Endothelial cell of umbilical vein (primary cell): ENCODE measurements around the gene C11orf24. TPM values are rescaled to one million over a fixed set of nuclear protein-coding genes. Genes with fewer than 3 reads are reported as not detected.

Experiments
- BruUV-seq: library from RNA; stranded (reverse); fragments of 400-500 nt; replicated peaks from 2 replicates; lab custom pipeline; 2021; lab: Mats Ljungman, UMichigan
- CTCF ChIA-PET: fragments of 300-600, 350-600 bp; sonication (Branson Sonifier 250); formaldehyde crosslinking; loops from one replicate; lab custom pipeline; 2021; ENCODE audit warnings: antibody characterized with exemption, inconsistent platforms; lab: Charles Lee
- POLR2A ChIA-PET: fragments of 300-600, 350-600 bp; sonication (Branson Sonifier 250); formaldehyde crosslinking; loops from one replicate; lab custom pipeline; 2021; ENCODE audit warnings: antibody characterized with exemption, inconsistent platforms; lab: Charles Lee
- DNase-seq: peaks from one replicate; pipeline ENCODE4 v3.0.0-alpha.2; 2011; ENCODE audit warnings: low read depth, low spot score
- FAIRE-seq: peaks from 2 replicates; lab custom pipeline; 2011; peaks lifted over from hg19 to GRCh38; lab: Jason Lieb, UNC
- H2AFZ ChIP-seq: 2 replicates; pipeline ENCODE4 v1.6.0; 2012; ENCODE audit warnings: low read depth, low read length, control low read depth, inconsistent platforms
- H3K27ac ChIP-seq: 2 replicates; pipeline ENCODE4 v1.5.1; 2011; ENCODE audit warnings: low read depth, mild to moderate bottlenecking, control low read depth, low read length, moderate library complexity; ENCODE audit not compliant: insufficient read depth
- H3K27me3 ChIP-seq, 2 experiments: 2 replicates each; pipeline versions ENCODE4 v1.6.0 to v1.6.1; 2011; ENCODE audit warnings: low read length in 2 of 2, mixed read lengths in 1 of 2; ENCODE audit not compliant: control insufficient read depth in 2 of 2, insufficient read depth in 2 of 2
- H3K36me3 ChIP-seq, 2 experiments: 2 replicates in 1 of 2; 3 replicates in 1 of 2; pipeline ENCODE4 v1.5.1; 2011; ENCODE audit warnings: low read length in 2 of 2, mild to moderate bottlenecking in 1 of 2, moderate library complexity in 1 of 2; ENCODE audit not compliant: control insufficient read depth in 2 of 2, insufficient read depth in 2 of 2; ENCODE audit errors: extremely low read depth in 1 of 2
- H3K4me1 ChIP-seq: 3 replicates; pipeline ENCODE4 v1.5.1; 2011; ENCODE audit warnings: mild to moderate bottlenecking, low read length; ENCODE audit not compliant: control insufficient read depth, insufficient read depth; ENCODE audit errors: extremely low read depth
- H3K4me2 ChIP-seq: 2 replicates; pipeline ENCODE4 v1.6.1; 2011; ENCODE audit warnings: low read length, control low read depth, mixed read lengths; ENCODE audit not compliant: insufficient read depth
- H3K4me3 ChIP-seq, 3 experiments: fragments of 200-600 bp in 1 of 3; sonication (generic), shearing (Covaris generic) in 1 of 3; replicated peaks in 1 of 3; 2 replicates each; pipeline ENCODE4 v1.5.1; 2011 to 2016; ENCODE audit warnings: control low read depth in 3 of 3, low read length in 3 of 3, mild to moderate bottlenecking in 2 of 3, inconsistent platforms in 1 of 3, low read depth in 1 of 3, moderate library complexity in 1 of 3; ENCODE audit not compliant: insufficient read depth in 1 of 3
- H3K79me2 ChIP-seq: 2 replicates; pipeline ENCODE4 v1.6.0; 2012; ENCODE audit warnings: low read length, inconsistent platforms; ENCODE audit not compliant: control insufficient read depth, insufficient read depth
- H3K9ac ChIP-seq: replicated peaks from 2 replicates; pipeline ENCODE3; 2011; ENCODE audit warnings: low read length, control low read depth; ENCODE audit not compliant: insufficient read depth; ENCODE audit errors: extremely low read depth
- H3K9me1 ChIP-seq: replicated peaks from 3 replicates; pipeline ENCODE4 v1.6.0; 2011; ENCODE audit warnings: mild to moderate bottlenecking, low read length; ENCODE audit not compliant: control insufficient read depth, insufficient read depth; ENCODE audit errors: extremely low read depth
- H3K9me3 ChIP-seq: replicated peaks from 2 replicates; pipeline ENCODE4 v1.5.1; 2012; ENCODE audit warnings: low read length, inconsistent platforms; ENCODE audit not compliant: control insufficient read depth, insufficient read depth
- H4K20me1 ChIP-seq: replicated peaks from 2 replicates; pipeline ENCODE3; 2011; ENCODE audit warnings: mild to moderate bottlenecking, low read length; ENCODE audit not compliant: control insufficient read depth, insufficient read depth; ENCODE audit errors: extremely low read depth
- FOS ChIP-seq: IDR thresholded peaks from 2 replicates; pipeline ENCODE4 v1.6.1; 2011; ENCODE audit warnings: mild to moderate bottlenecking, low read length, moderate library complexity, borderline replicate concordance; ENCODE audit not compliant: insufficient read depth
- GATA2 ChIP-seq: IDR thresholded peaks from 2 replicates; pipeline ENCODE4 v1.7.0; 2011; ENCODE audit warnings: low read depth, mild to moderate bottlenecking, moderate library complexity, mixed read lengths, low read length; ENCODE audit not compliant: insufficient read length, insufficient read depth
- JUN ChIP-seq: IDR thresholded peaks from 2 replicates; pipeline ENCODE4 v1.6.1; 2011; ENCODE audit warnings: borderline replicate concordance, low read depth; ENCODE audit not compliant: insufficient read length, insufficient read depth
- MAX ChIP-seq: IDR thresholded peaks from 2 replicates; pipeline ENCODE4 v1.6.1; 2011; ENCODE audit not compliant: insufficient read depth, insufficient read length
- MYC ChIP-seq: IDR thresholded peaks from one replicate; pipeline ENCODE4 v1.6.1; 2011; ENCODE audit warnings: mild to moderate bottlenecking, low read depth, low read length
- POLR2A ChIP-seq: IDR thresholded peaks from 2 replicates; pipeline ENCODE4 v1.6.1; 2012; ENCODE audit warnings: low read depth, mild to moderate bottlenecking, control low read depth, low read length
- POLR2AphosphoS5 ChIP-seq: IDR thresholded peaks from 2 replicates; pipeline ENCODE4 v1.6.1; 2012; ENCODE audit warnings: low read depth, mild to moderate bottlenecking, control low read depth, low read length, moderate library complexity; ENCODE audit not compliant: insufficient read depth
- dilution Hi-C: fragments of 300-500 bp; cut with MboI; formaldehyde crosslinking; loops from one replicate; pipeline ENCODE4 v1.15.0; 2019; ENCODE audit warnings: low sequenced_read_pairs; ENCODE audit not compliant: extremely low pct_ligation_motif_present
- intact Hi-C: fragments of 100-400 bp; cut with micrococcal nuclease; formaldehyde crosslinking; loops from one replicate; pipeline ENCODE4 v1.10.0; 2022
- polyA plus RNA-seq, 4 experiments: library from polyadenylated mRNA; depleted of rRNA in 3 of 4; stranded (reverse) in 3 of 4; unstranded in 1 of 4; fragments of >200 nt; gene quantifications; 2 replicates each; pipeline versions ENCODE4 v1.2.1 to v1.2.3, GENCODE V29; 2011 to 2012; ENCODE audit warnings: missing spikeins in 1 of 4
- total RNA-seq: library from RNA; stranded (reverse); gene quantifications from 2 replicates; pipeline ENCODE4 v1.2.3, GENCODE V29; 2021
- TF ChIP-seq, protein P1 (sequence below), 2 donors: IDR thresholded peaks; 1 replicate in 1 of 2; 2 replicates in 1 of 2; pipeline ENCODE4 v1.5.1; 2011; ENCODE audit warnings: low read length in 2 of 2, mild to moderate bottlenecking in 2 of 2, moderate library complexity in 2 of 2, control low read depth in 1 of 2, inconsistent platforms in 1 of 2, low read depth in 1 of 2; ENCODE audit not compliant: insufficient read depth in 1 of 2; ENCODE audit errors: extremely low read depth in 1 of 2

Gene C11orf24
- total and polyA plus RNA-seq, 2 donors (not counting 3 experiments of a cell fraction or from before 2014, with no cell fraction given): 26.4 to 34.1 TPM

- Histone ChIP-seq H3K9me1 (no peaks in the 10 kb centered on the region), H3K4me3 (no peak overlapping the region), H3K27me3 (peaks cover 0 to 2% of the 10 kb centered on the region in 2 experiments), H3K27ac (no peak overlapping the region), H3K79me2 (no peaks in the 10 kb centered on the region), H3K9ac (no peak overlapping the region), H2AFZ (no peak overlapping the region), H4K20me1 (no peaks in the 10 kb centered on the region), H3K4me2 (no peak overlapping the region), H3K9me3 (no peaks in the 10 kb centered on the region), H3K4me1 (peaks cover 4% of the 10 kb centered on the region), H3K36me3 (no peaks in the 10 kb centered on the region)
- ChIA-PET POLR2A (no interaction called here), CTCF (interaction anchor here (0.8 to 7.1 kb wide), 8 partner anchors 8 to 90 kb away, joined by 3 to 152 read pairs (median 27); partner anchors contain the start of gene C11orf24)
- DNase-seq (no peak), FAIRE-seq (no peak)
- intact Hi-C loops: loop anchor here (2.0 kb wide), 1 partner anchor 87 kb away; no protein-coding TSS in a partner anchor
- dilution Hi-C loops: no loop called here
- BruUV-seq: no TSS peak
- no peak for TF ChIP-seq JUN
- TF ChIP-seq MYC: no peak
- no peak for TF ChIP-seq MAX
- no peak for TF ChIP-seq GATA2
- TF ChIP-seq POLR2A: no peak
- TF ChIP-seq POLR2AphosphoS5: no peak
- TF ChIP-seq FOS: no peak
- TF ChIP-seq, protein P1, sequence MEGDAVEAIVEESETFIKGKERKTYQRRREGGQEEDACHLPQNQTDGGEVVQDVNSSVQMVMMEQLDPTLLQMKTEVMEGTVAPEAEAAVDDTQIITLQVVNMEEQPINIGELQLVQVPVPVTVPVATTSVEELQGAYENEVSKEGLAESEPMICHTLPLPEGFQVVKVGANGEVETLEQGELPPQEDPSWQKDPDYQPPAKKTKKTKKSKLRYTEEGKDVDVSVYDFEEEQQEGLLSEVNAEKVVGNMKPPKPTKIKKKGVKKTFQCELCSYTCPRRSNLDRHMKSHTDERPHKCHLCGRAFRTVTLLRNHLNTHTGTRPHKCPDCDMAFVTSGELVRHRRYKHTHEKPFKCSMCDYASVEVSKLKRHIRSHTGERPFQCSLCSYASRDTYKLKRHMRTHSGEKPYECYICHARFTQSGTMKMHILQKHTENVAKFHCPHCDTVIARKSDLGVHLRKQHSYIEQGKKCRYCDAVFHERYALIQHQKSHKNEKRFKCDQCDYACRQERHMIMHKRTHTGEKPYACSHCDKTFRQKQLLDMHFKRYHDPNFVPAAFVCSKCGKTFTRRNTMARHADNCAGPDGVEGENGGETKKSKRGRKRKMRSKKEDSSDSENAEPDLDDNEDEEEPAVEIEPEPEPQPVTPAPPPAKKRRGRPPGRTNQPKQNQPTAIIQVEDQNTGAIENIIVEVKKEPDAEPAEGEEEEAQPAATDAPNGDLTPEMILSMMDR (IDR thresholded peaks at IDR 0.05; ENCODE audit: extremely low read depth in 1 of 2, insufficient read depth in 1 of 2, low read depth in 1 of 2, low read length in 2 of 2): no peak
Measured at GRCh38 chr11:68295940-68296339, 24.2 kb upstream of the C11orf24 start.
